Mesendoderm (in vitro differentiated cells): ENCODE measurements around the gene PRKCQ.

ENCODE experiments used
- DNase-seq: peaks from one replicate; pipeline ENCODE4 v3.0.0; 2013
- H2AK5ac ChIP-seq: 2 replicates; pipeline ENCODE4 v1.6.1; 2013; ENCODE audit warnings: low read length, inconsistent platforms
- H2BK120ac ChIP-seq: 2 replicates; pipeline ENCODE4 v1.6.1; 2013; ENCODE audit warnings: low read depth, mild to moderate bottlenecking, low read length, moderate library complexity, mixed read lengths
- H2BK15ac ChIP-seq: replicated peaks from 2 replicates; pipeline ENCODE4 v1.6.1; 2013; ENCODE audit warnings: low read depth, mild to moderate bottlenecking, moderate library complexity
- H2BK5ac ChIP-seq: 2 replicates; pipeline ENCODE4 v1.6.1; 2013; ENCODE audit warnings: low read length, inconsistent platforms
- H3K18ac ChIP-seq: 2 replicates; pipeline ENCODE4 v1.6.1; 2013; ENCODE audit warnings: mild to moderate bottlenecking, low read length, mixed read lengths
- H3K23ac ChIP-seq: one replicate; pipeline ENCODE4 v1.6.1; 2013; ENCODE audit warnings: low read length
- H3K27ac ChIP-seq: 2 replicates; pipeline ENCODE4 v1.5.1; 2013; ENCODE audit warnings: low read depth, mild to moderate bottlenecking, inconsistent platforms, low read length, moderate library complexity
- H3K27me3 ChIP-seq: 2 replicates; pipeline ENCODE4 v1.6.1; 2013; ENCODE audit warnings: low read length, control low read depth, mild to moderate bottlenecking, inconsistent platforms; ENCODE audit not compliant: insufficient read depth, poor library complexity
- H3K36me3 ChIP-seq: 2 replicates; pipeline ENCODE4 v1.6.1; 2013; ENCODE audit warnings: low read length, inconsistent platforms; ENCODE audit not compliant: control insufficient read depth, insufficient read depth
- H3K4ac ChIP-seq: one replicate; pipeline ENCODE4 v1.6.1; 2013; ENCODE audit warnings: low read depth, mild to moderate bottlenecking, low read length, moderate library complexity
- H3K4me1 ChIP-seq: 2 replicates; pipeline ENCODE4 v1.6.1; 2013; ENCODE audit warnings: low read depth, low read length, inconsistent platforms; ENCODE audit not compliant: control insufficient read depth
- H3K4me2 ChIP-seq: 2 replicates; pipeline ENCODE4 v1.6.1; 2013; ENCODE audit warnings: low read length
- H3K4me3 ChIP-seq: 2 replicates; pipeline ENCODE4 v1.5.1; 2013; ENCODE audit warnings: mild to moderate bottlenecking, low read length
- H3K56ac ChIP-seq: one replicate; pipeline ENCODE4 v1.6.1; 2013; ENCODE audit warnings: low read length
- H3K79me1 ChIP-seq: 2 replicates; pipeline ENCODE4 v1.6.1; 2013; ENCODE audit warnings: low read length, inconsistent platforms
- H3K79me2 ChIP-seq: 2 replicates; pipeline ENCODE4 v1.6.1; 2013; ENCODE audit warnings: mild to moderate bottlenecking, low read length; ENCODE audit not compliant: control insufficient read depth, insufficient read depth
- H3K9ac ChIP-seq: 2 replicates; pipeline ENCODE4 v1.6.1; 2013; ENCODE audit warnings: low read length, inconsistent platforms
- H4K5ac ChIP-seq: one replicate; pipeline ENCODE4 v1.6.1; 2013; ENCODE audit warnings: low read length
- H4K8ac ChIP-seq: one replicate; pipeline ENCODE4 v1.6.1; 2013; ENCODE audit warnings: low read depth, mild to moderate bottlenecking, control low read depth, low read length, moderate library complexity
- WGBS: extraction: QIAGEN DNeasy Blood & Tissue Kit; methylation state at CpG from one replicate; pipeline ENCODE4 v1.1.7; 2013; ENCODE audit warnings: low lambda C conversion rate, missing lambda C conversion rate; ENCODE audit not compliant: insufficient coverage; ENCODE audit errors: extremely low coverage; 5-methylcytosine and 5-hydroxymethylcytosine counted together

The PRKCQ gene

DNA sequence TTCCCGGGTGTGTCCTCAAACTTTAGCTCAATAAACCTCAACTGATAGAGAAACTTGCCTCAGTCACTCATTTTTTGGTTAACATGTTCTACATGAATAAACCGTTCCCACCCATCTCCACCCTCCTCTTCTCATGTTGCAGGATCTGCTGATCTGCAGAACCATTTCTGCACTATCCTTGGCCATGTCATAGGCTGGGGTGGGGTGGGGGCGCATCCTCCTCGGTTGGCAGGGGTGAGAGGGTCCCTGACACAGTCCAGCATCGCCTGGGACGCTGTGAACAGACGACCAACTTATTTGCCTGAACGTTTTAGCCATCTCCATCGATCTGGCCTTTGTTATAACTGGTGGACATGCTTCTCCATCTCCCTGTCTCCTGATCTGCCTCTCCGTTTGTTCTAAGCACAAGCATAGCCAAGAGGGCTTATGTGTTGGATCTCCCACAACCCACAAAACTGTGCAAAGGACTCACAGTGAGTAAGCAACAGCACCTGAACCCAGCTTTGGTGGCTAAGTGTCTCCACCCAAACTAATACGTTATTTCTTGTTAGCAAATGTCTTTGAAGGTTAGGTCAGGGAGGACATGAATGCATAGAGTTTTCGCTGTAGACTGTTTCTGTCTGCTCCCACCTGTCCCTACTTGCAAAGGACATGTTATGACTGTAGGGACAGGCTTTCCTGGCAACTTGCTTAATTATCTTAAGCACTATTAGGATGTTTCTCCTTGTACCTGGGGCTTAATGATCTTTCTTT lies 51.7 kb downstream of the PRKCQ start:
- Histone ChIP-seq H2BK120ac (no peak overlapping the region), H2AK5ac (no peak overlapping the region), H3K23ac (no peak overlapping the region), H3K9ac (no peak overlapping the region), H3K56ac (no peak overlapping the region), H4K8ac (no peak overlapping the region), H3K27me3 (no peaks in the 10 kb centered on the region), H3K4me1 (no peaks in the 10 kb centered on the region), H3K4me2 (no peak overlapping the region), H3K18ac (no peak overlapping the region), H2BK5ac (no peak overlapping the region), H3K36me3 (no peaks in the 10 kb centered on the region), H2BK15ac (no peak overlapping the region), H3K4ac (no peak overlapping the region), H4K5ac (no peak overlapping the region), H3K27ac (no peak overlapping the region), H3K4me3 (no peak overlapping the region), H3K79me2 (no peaks in the 10 kb centered on the region), H3K79me1 (no peaks in the 10 kb centered on the region)
- no peak for DNase-seq
- no CpG with 5 or more reads among the region's 12 CpGs for WGBS

DNA sequence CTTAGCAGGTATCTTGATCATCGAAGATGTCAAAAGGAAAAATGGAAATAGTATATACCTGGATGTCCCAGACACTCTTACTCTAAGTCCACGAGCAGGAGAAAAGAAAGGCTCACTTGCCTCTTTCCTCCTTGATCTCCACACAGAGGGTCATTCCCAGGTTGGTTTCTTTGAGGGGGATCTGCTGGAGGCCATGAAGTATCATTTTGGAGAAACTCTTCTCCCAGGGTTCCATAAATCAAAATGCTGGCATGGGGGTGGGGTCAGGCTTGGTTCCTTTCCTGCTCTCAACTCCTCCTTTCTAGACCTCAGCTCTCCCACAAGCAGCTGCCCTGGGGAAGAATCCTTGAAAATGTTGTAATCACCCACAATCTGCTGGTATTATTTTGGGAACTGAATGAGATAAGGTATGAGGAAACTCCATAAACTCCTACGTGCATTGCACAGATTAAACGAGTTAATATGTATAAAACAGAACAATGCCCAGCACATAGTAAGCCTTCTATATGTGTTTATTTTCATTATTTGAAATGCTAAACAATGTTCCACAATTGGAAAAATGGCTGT lies 54.4 kb downstream of the PRKCQ start:
- no peaks in the 10 kb centered on the region for H3K36me3 ChIP-seq
- no peak overlapping the region for H3K27ac ChIP-seq
- H3K4me2 ChIP-seq: no peak overlapping the region
- no peak for DNase-seq
- no peak overlapping the region for H3K4ac ChIP-seq
- no peak overlapping the region for H3K23ac ChIP-seq
- no peaks in the 10 kb centered on the region for H3K27me3 ChIP-seq
- no peak overlapping the region for H3K18ac ChIP-seq
- no peak overlapping the region for H4K8ac ChIP-seq
- WGBS: no CpG with 5 or more reads among the region's 4 CpGs
- no peaks in the 10 kb centered on the region for H3K79me1 ChIP-seq
- H2BK120ac ChIP-seq: no peak overlapping the region
- H4K5ac ChIP-seq: no peak overlapping the region
- no peak overlapping the region for H3K9ac ChIP-seq
- no peak overlapping the region for H2AK5ac ChIP-seq
- no peaks in the 10 kb centered on the region for H3K79me2 ChIP-seq
- H3K4me3 ChIP-seq: no peak overlapping the region
- no peak overlapping the region for H2BK15ac ChIP-seq
- H3K4me1 ChIP-seq: no peaks in the 10 kb centered on the region
- no peak overlapping the region for H2BK5ac ChIP-seq
- no peak overlapping the region for H3K56ac ChIP-seq

DNA sequence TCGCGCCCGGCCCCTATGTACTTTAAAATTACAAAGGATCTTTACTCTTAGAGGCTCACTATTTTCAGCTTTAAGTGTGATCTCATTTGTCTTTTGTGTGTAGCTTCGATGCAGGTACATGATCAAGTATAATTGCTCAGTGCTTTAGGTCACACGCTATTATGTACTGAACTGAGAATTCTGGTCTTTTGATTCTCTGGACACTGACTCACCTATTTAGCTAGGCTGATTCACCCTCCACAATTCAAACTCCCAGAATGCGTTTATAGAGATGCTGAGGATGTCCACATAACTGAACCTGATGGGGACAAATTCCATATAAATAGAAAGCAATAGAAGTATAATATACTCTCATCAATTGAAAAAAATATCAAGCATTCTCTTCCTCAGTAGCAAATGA lies 57.8 kb downstream of the PRKCQ start:
- no CpG with 5 or more reads among the region's 6 CpGs for WGBS
- H3K27me3 ChIP-seq: no peaks in the 10 kb centered on the region
- H2AK5ac ChIP-seq: no peak overlapping the region
- no peak overlapping the region for H3K9ac ChIP-seq
- no peak overlapping the region for H3K4ac ChIP-seq
- no peak overlapping the region for H3K27ac ChIP-seq
- H3K79me2 ChIP-seq: no peaks in the 10 kb centered on the region
- H3K36me3 ChIP-seq: no peaks in the 10 kb centered on the region
- no peak for DNase-seq
- no peak overlapping the region for H3K4me3 ChIP-seq
- H4K5ac ChIP-seq: no peak overlapping the region
- no peak overlapping the region for H2BK15ac ChIP-seq
- no peak overlapping the region for H2BK5ac ChIP-seq
- no peaks in the 10 kb centered on the region for H3K4me1 ChIP-seq
- no peaks in the 10 kb centered on the region for H3K79me1 ChIP-seq
- no peak overlapping the region for H4K8ac ChIP-seq
- no peak overlapping the region for H3K4me2 ChIP-seq
- H3K23ac ChIP-seq: no peak overlapping the region
- no peak overlapping the region for H3K56ac ChIP-seq
- no peak overlapping the region for H2BK120ac ChIP-seq
- no peak overlapping the region for H3K18ac ChIP-seq

DNA sequence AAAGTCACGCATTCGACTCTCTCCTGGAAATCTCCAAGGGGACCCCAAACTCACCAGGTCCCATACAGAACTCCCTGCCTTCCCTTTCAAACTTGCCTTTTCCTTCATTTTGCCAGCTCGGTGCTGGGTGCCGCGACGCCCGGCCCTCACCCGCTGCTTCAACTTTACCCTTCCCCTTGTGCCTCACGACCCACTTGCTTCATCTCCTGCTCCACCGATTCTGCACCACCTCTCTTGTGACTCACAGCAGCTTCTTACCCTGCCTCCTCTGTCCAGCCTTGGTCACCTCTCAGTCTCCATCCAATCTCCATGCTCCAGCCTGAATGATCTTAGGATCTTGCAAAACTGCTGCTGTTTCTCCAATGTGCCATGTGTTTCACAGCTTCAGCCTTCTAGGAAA lies 59.9 kb downstream of the PRKCQ start:
- no peak overlapping the region for H3K4ac ChIP-seq
- H3K36me3 ChIP-seq: no peaks in the 10 kb centered on the region
- H3K23ac ChIP-seq: no peak overlapping the region
- no peak overlapping the region for H4K5ac ChIP-seq
- H3K27me3 ChIP-seq: no peaks in the 10 kb centered on the region
- H2AK5ac ChIP-seq: no peak overlapping the region
- no peak overlapping the region for H3K4me3 ChIP-seq
- WGBS: no CpG with 5 or more reads among the region's 10 CpGs
- no peak overlapping the region for H2BK5ac ChIP-seq
- no peak overlapping the region for H4K8ac ChIP-seq
- no peak overlapping the region for H2BK120ac ChIP-seq
- H3K4me1 ChIP-seq: no peaks in the 10 kb centered on the region
- H3K4me2 ChIP-seq: no peak overlapping the region
- no peak overlapping the region for H3K27ac ChIP-seq
- H3K56ac ChIP-seq: no peak overlapping the region
- H3K79me2 ChIP-seq: no peaks in the 10 kb centered on the region
- no peak for DNase-seq
- no peak overlapping the region for H3K18ac ChIP-seq
- no peak overlapping the region for H3K9ac ChIP-seq
- no peak overlapping the region for H2BK15ac ChIP-seq
- no peaks in the 10 kb centered on the region for H3K79me1 ChIP-seq

DNA sequence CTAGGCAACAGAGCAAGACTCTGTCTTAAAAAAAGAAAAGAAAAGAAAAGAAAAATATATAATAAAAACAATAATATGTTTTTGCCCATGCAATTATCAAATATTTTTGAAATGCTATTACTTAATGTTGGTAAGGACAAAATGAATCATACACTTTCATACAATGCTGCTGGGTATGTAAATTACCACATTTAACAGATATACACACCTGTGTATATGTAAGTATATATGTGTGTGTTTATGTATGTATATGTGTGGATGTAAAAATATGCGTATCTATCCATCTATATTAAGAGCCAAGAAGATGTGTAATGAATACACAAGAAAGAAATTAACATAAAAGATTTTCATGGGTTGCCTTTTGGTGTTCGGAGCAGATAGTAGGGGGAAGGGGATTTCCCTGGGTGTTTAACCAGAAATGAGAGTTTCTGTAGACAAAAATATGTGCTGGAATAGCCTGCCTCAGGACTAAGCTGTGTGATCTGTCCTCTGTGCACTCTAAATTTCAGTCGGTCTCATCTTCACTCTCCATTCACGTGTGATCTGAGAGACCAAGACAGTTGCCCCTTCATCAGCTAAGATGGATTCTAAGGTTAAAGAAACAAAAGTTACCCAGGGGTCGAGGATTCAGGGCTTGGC lies 61.2 kb downstream of the PRKCQ start:
- H2BK120ac ChIP-seq: no peak overlapping the region
- DNase-seq: no peak
- no peaks in the 10 kb centered on the region for H3K4me1 ChIP-seq
- no peak overlapping the region for H3K23ac ChIP-seq
- no peak overlapping the region for H3K56ac ChIP-seq
- no peak overlapping the region for H3K4ac ChIP-seq
- no peak overlapping the region for H2BK15ac ChIP-seq
- H4K5ac ChIP-seq: no peak overlapping the region
- no peaks in the 10 kb centered on the region for H3K79me2 ChIP-seq
- no peak overlapping the region for H3K9ac ChIP-seq
- no peaks in the 10 kb centered on the region for H3K79me1 ChIP-seq
- no peak overlapping the region for H3K4me3 ChIP-seq
- no peak overlapping the region for H2BK5ac ChIP-seq
- no peak overlapping the region for H2AK5ac ChIP-seq
- H3K27me3 ChIP-seq: no peaks in the 10 kb centered on the region
- no peak overlapping the region for H3K27ac ChIP-seq
- no peak overlapping the region for H4K8ac ChIP-seq
- no CpG with 5 or more reads among the region's 5 CpGs for WGBS
- H3K4me2 ChIP-seq: no peak overlapping the region
- H3K18ac ChIP-seq: no peak overlapping the region
- H3K36me3 ChIP-seq: no peaks in the 10 kb centered on the region
